CD8-positive, alpha-beta memory T cell (primary cell): ENCODE measurements around the gene MACROD2. TPM values are rescaled to one million over a fixed set of nuclear protein-coding genes. Genes with fewer than 3 reads are reported as not detected.

Experiments
- CTCF ChIA-PET: fragments of 350-600 bp; sonication (Branson Sonifier 250); formaldehyde crosslinking; loops from one replicate; lab custom pipeline; 2021; ENCODE audit warnings: antibody characterized with exemption; lab: Charles Lee
- POLR2A ChIA-PET: fragments of 350-600 bp; sonication (Branson Sonifier 250); formaldehyde crosslinking; loops from one replicate; lab custom pipeline; 2021; ENCODE audit warnings: antibody characterized with exemption; lab: Charles Lee
- DNase-seq, 5 donors: peaks; one replicate each; pipeline versions ENCODE4 v3.0.0 to v3.0.0-alpha.2; 2020 to 2022; ENCODE audit warnings: mixed read lengths in 1 of 5
- H3K27ac ChIP-seq: one replicate; pipeline ENCODE4 v1.7.0; 2013; ENCODE audit warnings: low read depth, mild to moderate bottlenecking, low read length, moderate library complexity
- H3K27me3 ChIP-seq: 2 replicates; pipeline ENCODE4 v1.7.0; 2013; ENCODE audit warnings: low read length, mild to moderate bottlenecking; ENCODE audit not compliant: insufficient read depth, poor library complexity, severe bottlenecking
- H3K36me3 ChIP-seq: 2 replicates; pipeline ENCODE4 v1.7.0; 2013; ENCODE audit warnings: mild to moderate bottlenecking, low read length, moderate library complexity; ENCODE audit not compliant: insufficient read depth
- H3K4me1 ChIP-seq: 2 replicates; pipeline ENCODE4 v1.7.0; 2013; ENCODE audit warnings: mild to moderate bottlenecking, low read length, moderate library complexity; ENCODE audit not compliant: insufficient read depth
- H3K4me3 ChIP-seq: 2 replicates; pipeline ENCODE4 v1.7.0; 2013; ENCODE audit warnings: mild to moderate bottlenecking, low read length
- H3K9me3 ChIP-seq: 2 replicates; pipeline ENCODE4 v1.7.0; 2013; ENCODE audit warnings: mild to moderate bottlenecking, low read length
- H3K27ac Mint-ChIP-seq, 8 donors: one replicate each; pipeline ENCODE4 v1.8.0; 2020 to 2021; ENCODE audit warnings: mixed read lengths in 8 of 8, mild to moderate bottlenecking in 6 of 8, inconsistent platforms in 3 of 8, moderate library complexity in 3 of 8
- H3K27me3 Mint-ChIP-seq, 2 donors: one replicate each; pipeline ENCODE4 v1.8.0; 2020 to 2021; ENCODE audit warnings: mixed read lengths in 2 of 2, mild to moderate bottlenecking in 1 of 2, moderate library complexity in 1 of 2
- H3K36me3 Mint-ChIP-seq, 3 donors: one replicate each; pipeline ENCODE4 v1.8.0; 2020 to 2021; ENCODE audit warnings: mixed read lengths in 3 of 3, inconsistent platforms in 1 of 3, mild to moderate bottlenecking in 1 of 3
- H3K4me1 Mint-ChIP-seq, 3 donors: one replicate each; pipeline ENCODE4 v1.8.0; 2020 to 2021; ENCODE audit warnings: mixed read lengths in 3 of 3, inconsistent platforms in 1 of 3, mild to moderate bottlenecking in 1 of 3
- H3K4me3 Mint-ChIP-seq, 7 donors: one replicate each; pipeline ENCODE4 v1.8.0; 2020 to 2021; ENCODE audit warnings: mixed read lengths in 7 of 7, mild to moderate bottlenecking in 6 of 7, moderate library complexity in 4 of 7, inconsistent platforms in 2 of 7
- H3K9me3 Mint-ChIP-seq, 5 donors: one replicate each; pipeline ENCODE4 v1.8.0; 2020 to 2022; ENCODE audit warnings: mixed read lengths in 5 of 5, mild to moderate bottlenecking in 3 of 5, moderate library complexity in 2 of 5, inconsistent platforms in 1 of 5
- polyA plus RNA-seq: library from polyadenylated mRNA; unstranded; fragments of 300-500 nt; fragmentation: Illumina TruSeq; gene quantifications from one replicate; pipeline ENCODE4 v1.2.3, GENCODE V29; 2021
- total RNA-seq, 2 experiments: library from RNA; stranded (reverse); gene quantifications; one replicate each; pipeline ENCODE4 v1.2.3, GENCODE V29; 2021

The MACROD2 gene
- total and polyA plus RNA-seq, 3 experiments from 2014 or later = not detected

GRCh38 chr20:15396026-15396425 is 1400.7 kb downstream of the MACROD2 start:
- Histone ChIP-seq H3K27ac (no peak overlapping the region), H3K36me3 (no peaks in the 10 kb centered on the region), H3K27me3 (no peaks in the 10 kb centered on the region), H3K4me3 (no peak overlapping the region), H3K4me1 (no peaks in the 10 kb centered on the region), H3K9me3 (no peaks in the 10 kb centered on the region)
- Mint-ChIP-seq H3K9me3 (peaks cover 2 to 17% (median 7%) of the 10 kb centered on the region in 5 donors), H3K4me1 (no peaks in the 10 kb centered on the region), H3K27me3 (peaks cover 0 to 1% of the 10 kb centered on the region in 2 donors), H3K36me3 (no peaks in the 10 kb centered on the region), H3K4me3 (no peak overlapping the region), H3K27ac (no peak overlapping the region)
- no peak for DNase-seq
- ChIA-PET CTCF (no interaction called here), POLR2A (no interaction called here)

GRCh38 chr20:15396900-15397299 is 1401.6 kb downstream of the MACROD2 start:
- Mint-ChIP-seq H3K4me1 (no peaks in the 10 kb centered on the region), H3K4me3 (no peak overlapping the region), H3K27me3 (peaks cover 0 to 1% of the 10 kb centered on the region in 2 donors), H3K9me3 (peaks cover 2 to 17% (median 8%) of the 10 kb centered on the region in 5 donors), H3K27ac (no peak overlapping the region), H3K36me3 (no peaks in the 10 kb centered on the region)
- no peak for DNase-seq
- no peaks in the 10 kb centered on the region for H3K9me3 ChIP-seq
- no peak overlapping the region for H3K27ac ChIP-seq
- no peaks in the 10 kb centered on the region for H3K36me3 ChIP-seq
- CTCF ChIA-PET = no interaction called here
- H3K4me1 ChIP-seq = no peaks in the 10 kb centered on the region
- POLR2A ChIA-PET = no interaction called here
- no peaks in the 10 kb centered on the region for H3K27me3 ChIP-seq
- no peak overlapping the region for H3K4me3 ChIP-seq

- H3K9me3 Mint-ChIP-seq = peaks cover 0 to 19% (median 9%) of the 10 kb centered on the region in 5 donors
- H3K27me3 Mint-ChIP-seq = no peaks in the 10 kb centered on the region
- H3K27ac Mint-ChIP-seq = no peak overlapping the region
- Histone ChIP-seq H3K36me3 (no peaks in the 10 kb centered on the region), H3K27me3 (no peaks in the 10 kb centered on the region), H3K27ac (no peak overlapping the region), H3K4me3 (no peak overlapping the region), H3K4me1 (no peaks in the 10 kb centered on the region), H3K9me3 (peaks cover 3% of the 10 kb centered on the region)
- H3K4me1 Mint-ChIP-seq = no peaks in the 10 kb centered on the region
- DNase-seq = no peak
- CTCF ChIA-PET = no interaction called here
- H3K36me3 Mint-ChIP-seq = no peaks in the 10 kb centered on the region
- POLR2A ChIA-PET = no interaction called here
- no peak overlapping the region for H3K4me3 Mint-ChIP-seq
Observed at GRCh38 chr20:15399781-15400180, 1404.5 kb downstream of the MACROD2 start.

- Histone ChIP-seq H3K4me1 (no peaks in the 10 kb centered on the region), H3K27ac (no peak overlapping the region), H3K27me3 (no peaks in the 10 kb centered on the region), H3K4me3 (no peak overlapping the region), H3K36me3 (no peaks in the 10 kb centered on the region), H3K9me3 (peaks cover 3% of the 10 kb centered on the region)
- Mint-ChIP-seq H3K4me1 (no peaks in the 10 kb centered on the region), H3K27ac (no peak overlapping the region), H3K9me3 (peaks cover 0 to 9% (median 3%) of the 10 kb centered on the region in 5 donors), H3K36me3 (no peaks in the 10 kb centered on the region), H3K4me3 (no peak overlapping the region), H3K27me3 (no peaks in the 10 kb centered on the region)
- DNase-seq = no peak
- ChIA-PET POLR2A (no interaction called here), CTCF (no interaction called here)
Observed at GRCh38 chr20:15406072-15406471, 1410.8 kb downstream of the MACROD2 start.

- H3K27me3 Mint-ChIP-seq = no peaks in the 10 kb centered on the region
- H3K27me3 ChIP-seq = no peaks in the 10 kb centered on the region
- ChIA-PET CTCF (no interaction called here), POLR2A (no interaction called here)
- H3K9me3 Mint-ChIP-seq = peaks cover 0 to 20% (median 5%) of the 10 kb centered on the region in 5 donors
- no peak overlapping the region for H3K27ac Mint-ChIP-seq
- H3K27ac ChIP-seq = no peak overlapping the region
- H3K4me1 Mint-ChIP-seq = no peaks in the 10 kb centered on the region
- H3K36me3 Mint-ChIP-seq = no peaks in the 10 kb centered on the region
- H3K36me3 ChIP-seq = no peaks in the 10 kb centered on the region
- no peak for DNase-seq
- no peaks in the 10 kb centered on the region for H3K9me3 ChIP-seq
- no peak overlapping the region for H3K4me3 Mint-ChIP-seq
- no peaks in the 10 kb centered on the region for H3K4me1 ChIP-seq
- no peak overlapping the region for H3K4me3 ChIP-seq
Observed at GRCh38 chr20:15411781-15412180, 1416.5 kb downstream of the MACROD2 start.

GRCh38 chr20:15415908-15416307 is 1420.6 kb downstream of the MACROD2 start:
- H3K4me1 ChIP-seq = no peaks in the 10 kb centered on the region
- no peaks in the 10 kb centered on the region for H3K27me3 Mint-ChIP-seq
- CTCF ChIA-PET = no interaction called here
- H3K27ac Mint-ChIP-seq = no peak overlapping the region
- H3K4me1 Mint-ChIP-seq = no peaks in the 10 kb centered on the region
- H3K9me3 Mint-ChIP-seq = peaks cover 0 to 24% (median 5%) of the 10 kb centered on the region in 5 donors
- no peak overlapping the region for H3K27ac ChIP-seq
- POLR2A ChIA-PET = no interaction called here
- H3K4me3 Mint-ChIP-seq = no peak overlapping the region
- H3K9me3 ChIP-seq = no peaks in the 10 kb centered on the region
- DNase-seq = no peak
- H3K27me3 ChIP-seq = no peaks in the 10 kb centered on the region
- no peaks in the 10 kb centered on the region for H3K36me3 ChIP-seq
- no peak overlapping the region for H3K4me3 ChIP-seq
- H3K36me3 Mint-ChIP-seq = no peaks in the 10 kb centered on the region

- H3K9me3 Mint-ChIP-seq = peaks cover 2 to 26% (median 5%) of the 10 kb centered on the region in 5 donors
- Histone ChIP-seq H3K27ac (no peak overlapping the region), H3K4me3 (no peak overlapping the region), H3K36me3 (no peaks in the 10 kb centered on the region), H3K9me3 (no peaks in the 10 kb centered on the region), H3K27me3 (no peaks in the 10 kb centered on the region), H3K4me1 (no peaks in the 10 kb centered on the region)
- H3K4me1 Mint-ChIP-seq = no peaks in the 10 kb centered on the region
- CTCF ChIA-PET = no interaction called here
- no peaks in the 10 kb centered on the region for H3K36me3 Mint-ChIP-seq
- H3K27ac Mint-ChIP-seq = no peak overlapping the region
- POLR2A ChIA-PET = no interaction called here
- no peaks in the 10 kb centered on the region for H3K27me3 Mint-ChIP-seq
- no peak for DNase-seq
- H3K4me3 Mint-ChIP-seq = no peak overlapping the region
Observed at GRCh38 chr20:15419856-15420255, 1424.5 kb downstream of the MACROD2 start.

GRCh38 chr20:15422966-15423365 is 1427.7 kb downstream of the MACROD2 start:
- no peak for DNase-seq
- Histone ChIP-seq H3K27ac (no peak overlapping the region), H3K27me3 (no peaks in the 10 kb centered on the region), H3K9me3 (no peaks in the 10 kb centered on the region), H3K36me3 (no peaks in the 10 kb centered on the region), H3K4me3 (no peak overlapping the region), H3K4me1 (no peaks in the 10 kb centered on the region)
- no peaks in the 10 kb centered on the region for H3K4me1 Mint-ChIP-seq
- no peak overlapping the region for H3K27ac Mint-ChIP-seq
- CTCF ChIA-PET = no interaction called here
- H3K36me3 Mint-ChIP-seq = no peaks in the 10 kb centered on the region
- H3K27me3 Mint-ChIP-seq = no peaks in the 10 kb centered on the region
- POLR2A ChIA-PET = no interaction called here
- H3K4me3 Mint-ChIP-seq = no peak overlapping the region
- peaks cover 2 to 21% (median 7%) of the 10 kb centered on the region in 5 donors for H3K9me3 Mint-ChIP-seq

GRCh38 chr20:15439551-15439950 is 1444.2 kb downstream of the MACROD2 start:
- no peaks in the 10 kb centered on the region for H3K4me1 Mint-ChIP-seq
- DNase-seq = no peak
- H3K36me3 Mint-ChIP-seq = no peaks in the 10 kb centered on the region
- ChIA-PET POLR2A (no interaction called here), CTCF (no interaction called here)
- Histone ChIP-seq H3K4me3 (no peak overlapping the region), H3K27me3 (no peaks in the 10 kb centered on the region), H3K36me3 (no peaks in the 10 kb centered on the region), H3K9me3 (no peaks in the 10 kb centered on the region), H3K27ac (no peak overlapping the region), H3K4me1 (no peaks in the 10 kb centered on the region)
- peaks cover 2 to 13% (median 9%) of the 10 kb centered on the region in 5 donors for H3K9me3 Mint-ChIP-seq
- no peaks in the 10 kb centered on the region for H3K27me3 Mint-ChIP-seq
- H3K27ac Mint-ChIP-seq = no peak overlapping the region
- H3K4me3 Mint-ChIP-seq = no peak overlapping the region
